HEK293T (cell line): Measurements from ENCODE around the gene MYO9A.

Experiments
- BHLHE40 ChIP-seq: fragments of 450-650 bp; IDR thresholded peaks from 2 replicates; pipeline ENCODE4 v1.6.1; 2016; ENCODE audit warnings: mild to moderate bottlenecking, moderate library complexity, borderline replicate concordance
- CTBP1 ChIP-seq: fragments of 450-650 bp; IDR thresholded peaks from 2 replicates; pipeline ENCODE4 v1.6.1; 2016; ENCODE audit warnings: borderline replicate concordance
- ELF4 ChIP-seq: fragments of 450-650 bp; IDR thresholded peaks from 2 replicates; pipeline ENCODE4 v1.6.1; 2017; ENCODE audit warnings: antibody characterized with exemption
- FOXM1 ChIP-seq: fragments of 450-650 bp; IDR thresholded peaks from 2 replicates; pipeline ENCODE4 v1.6.1; 2017; ENCODE audit warnings: mild to moderate bottlenecking, borderline replicate concordance
- HDGF ChIP-seq: fragments of 450-650 bp; IDR thresholded peaks from 2 replicates; pipeline ENCODE4 v1.6.1; 2017; ENCODE audit warnings: antibody characterized with exemption, borderline replicate concordance
- L3MBTL2 ChIP-seq: fragments of 450-650 bp; conservative IDR thresholded peaks from 2 replicates; pipeline ENCODE4 v1.6.1; 2016; ENCODE audit warnings: mild to moderate bottlenecking
- NFRKB ChIP-seq: fragments of 450-650 bp; IDR thresholded peaks from 2 replicates; pipeline ENCODE4 v1.6.1; 2016; ENCODE audit warnings: mild to moderate bottlenecking, moderate library complexity
- SP1 ChIP-seq: fragments of 450-650 bp; IDR thresholded peaks from 2 replicates; pipeline ENCODE4 v1.6.1; 2017
- SUZ12 ChIP-seq: fragments of 450-650 bp; IDR thresholded peaks from 2 replicates; pipeline ENCODE4 v1.6.1; 2016; ENCODE audit warnings: mild to moderate bottlenecking
- TARDBP ChIP-seq: fragments of 450-650 bp; IDR thresholded peaks from 2 replicates; pipeline ENCODE4 v1.6.1; 2016

- TF ChIP-seq BHLHE40 (no peak), SP1 (no peak), L3MBTL2 (no peak), FOXM1 (no peak), SUZ12 (no peak), TARDBP (no peak), HDGF (no peak), CTBP1 (no peak), ELF4 (no peak), NFRKB (no peak)
Measured at GRCh38 chr15:72078887-72079286, 39.1 kb downstream of the MYO9A start.
